ENCODE data around the gene GPR141. TPM values are rescaled to one million over a fixed set of nuclear protein-coding genes. Genes with fewer than 3 reads are reported as not detected.

The GPR141 gene
- total and polyA plus RNA-seq, 2 of the 13 experiments (the other 11 are each of a cell fraction or from before 2014, with no cell fraction given) = not detected

GRCh38 chr7:37713613-37714012 lies 30.0 kb downstream of the GPR141 start (continued):
- TF ChIP-seq TIGD3 (CRISPR knock-in tag; IDR thresholded peaks at IDR 0.05; ENCODE audit: borderline replicate concordance) (no peak), AKNA (CRISPR knock-in tag; IDR thresholded peaks at IDR 0.05; ENCODE audit: borderline replicate concordance) (no peak)

- ChIA-PET POLR2A (no interaction called here), CTCF (ENCODE audit: low intra/inter-chr PET ratio, low total read pairs) (no interaction called here)
- FAIRE-seq = no peak
- no peaks in the 10 kb centered on the region for H3K79me2 ChIP-seq (ENCODE audit: insufficient read depth, low read length)
- no peak overlapping the region for H3K4me3 ChIP-seq (replicated peaks in 1 of 3; ENCODE audit: insufficient read depth in 1 of 3, low read depth in 2 of 3, low read length in 3 of 3)
- in situ Hi-C loops (cut with HindIII; ENCODE audit: extremely low pct_ligation_motif_present, low pct_unique_long_range_greater_than_20kb) (no loop called here), intact Hi-C loops (cut with micrococcal nuclease; ENCODE audit: unreplicated experiment) (no loop called here)
- no peak overlapping the region for H3K4me2 ChIP-seq (ENCODE audit: low read depth, low read length)
- TF ChIP-seq KMT2B (CRISPR knock-in tag; IDR thresholded peaks at IDR 0.05) (no peak), PLSCR1 (CRISPR knock-in tag; IDR thresholded peaks at IDR 0.05; ENCODE audit: borderline replicate concordance) (no peak), NR3C1 (CRISPR knock-in tag; IDR thresholded peaks at IDR 0.05) (no peak), ZNF569 (CRISPR knock-in tag; IDR thresholded peaks at IDR 0.05; ENCODE audit: borderline replicate concordance) (no peak), NCOA5 (CRISPR knock-in tag; IDR thresholded peaks at IDR 0.05) (no peak), NCOR1 (IDR thresholded peaks at IDR 0.05; ENCODE audit: borderline replicate concordance, low read length) (no peak), TBX3 (IDR thresholded peaks at IDR 0.05; ENCODE audit: borderline replicate concordance) (no peak), ZNF660 (CRISPR knock-in tag; IDR thresholded peaks at IDR 0.05; ENCODE audit: borderline replicate concordance, low read depth) (no peak)
- no peaks in the 10 kb centered on the region for H3K9me3 ChIP-seq (ENCODE audit: low read length)
- no peak for ATAC-seq
- H3K9ac ChIP-seq (ENCODE audit: insufficient read depth, low read depth, low read length) = no peak overlapping the region
- no peaks in the 10 kb centered on the region for H3K4me1 ChIP-seq (ENCODE audit: insufficient read depth, low read length)
- no peak overlapping the region for H2AFZ ChIP-seq (ENCODE audit: low read length)
- no peak for DNase-seq (ENCODE audit: low spot score)
- H3K27ac ChIP-seq (ENCODE audit: extremely low read length, insufficient read depth, low read length) = no peak overlapping the region
- no peaks in the 10 kb centered on the region for H4K20me1 ChIP-seq (ENCODE audit: insufficient read depth, low read length)
- no peaks in the 10 kb centered on the region for H3K27me3 ChIP-seq (ENCODE audit: control insufficient read depth in 1 of 2, insufficient read depth in 2 of 2, low read length in 2 of 2)
- WGBS (ENCODE audit: low lambda C conversion rate) = 4% methylated on average over 2 of the region's 2 CpGs
- BruUV-seq (replicated peaks) = no TSS peak
- no peaks in the 10 kb centered on the region for H3K36me3 ChIP-seq (replicated peaks in 1 of 2; ENCODE audit: control insufficient read depth in 1 of 2, insufficient read depth in 2 of 2, low read length in 2 of 2)
Measured at GRCh38 chr7:37714606-37715005, 31.0 kb downstream of the GPR141 start.
